ENCODE measurements around the gene MPPED2.

MPPED2 gene

DNA sequence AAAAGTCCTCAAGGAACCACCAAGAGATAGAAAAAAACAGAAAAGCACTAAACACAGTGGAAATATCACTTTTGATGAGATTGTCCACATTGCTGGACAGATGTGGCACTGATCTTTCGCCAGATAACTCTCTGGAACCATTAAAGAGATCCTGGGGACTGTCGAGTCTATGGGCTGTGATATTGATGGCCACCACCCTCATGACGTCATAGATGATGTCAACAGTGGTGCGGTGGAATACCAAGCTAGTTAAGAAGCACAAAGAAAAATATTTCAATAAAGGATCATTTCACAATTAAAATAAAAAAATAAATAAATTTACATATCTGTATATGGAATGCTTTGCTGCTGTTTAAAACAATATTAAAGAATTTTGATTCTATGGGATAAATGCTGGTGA lies 217.8 kb downstream of the MPPED2 start:
- Histone ChIP-seq H3K9me3 (no peaks in the 10 kb centered on the region), H3K36me3 (no peaks in the 10 kb centered on the region), H3K4me3 (ENCODE audit: low read depth, low read length) (no peak overlapping the region), H3K4me1 (no peaks in the 10 kb centered on the region), H3K27me3 (no peaks in the 10 kb centered on the region)
- TF ChIP-seq, protein P1, sequence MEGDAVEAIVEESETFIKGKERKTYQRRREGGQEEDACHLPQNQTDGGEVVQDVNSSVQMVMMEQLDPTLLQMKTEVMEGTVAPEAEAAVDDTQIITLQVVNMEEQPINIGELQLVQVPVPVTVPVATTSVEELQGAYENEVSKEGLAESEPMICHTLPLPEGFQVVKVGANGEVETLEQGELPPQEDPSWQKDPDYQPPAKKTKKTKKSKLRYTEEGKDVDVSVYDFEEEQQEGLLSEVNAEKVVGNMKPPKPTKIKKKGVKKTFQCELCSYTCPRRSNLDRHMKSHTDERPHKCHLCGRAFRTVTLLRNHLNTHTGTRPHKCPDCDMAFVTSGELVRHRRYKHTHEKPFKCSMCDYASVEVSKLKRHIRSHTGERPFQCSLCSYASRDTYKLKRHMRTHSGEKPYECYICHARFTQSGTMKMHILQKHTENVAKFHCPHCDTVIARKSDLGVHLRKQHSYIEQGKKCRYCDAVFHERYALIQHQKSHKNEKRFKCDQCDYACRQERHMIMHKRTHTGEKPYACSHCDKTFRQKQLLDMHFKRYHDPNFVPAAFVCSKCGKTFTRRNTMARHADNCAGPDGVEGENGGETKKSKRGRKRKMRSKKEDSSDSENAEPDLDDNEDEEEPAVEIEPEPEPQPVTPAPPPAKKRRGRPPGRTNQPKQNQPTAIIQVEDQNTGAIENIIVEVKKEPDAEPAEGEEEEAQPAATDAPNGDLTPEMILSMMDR (IDR thresholded peaks at IDR 0.05; ENCODE audit: low read depth, low read length): no peak
- no peak for DNase-seq

DNA sequence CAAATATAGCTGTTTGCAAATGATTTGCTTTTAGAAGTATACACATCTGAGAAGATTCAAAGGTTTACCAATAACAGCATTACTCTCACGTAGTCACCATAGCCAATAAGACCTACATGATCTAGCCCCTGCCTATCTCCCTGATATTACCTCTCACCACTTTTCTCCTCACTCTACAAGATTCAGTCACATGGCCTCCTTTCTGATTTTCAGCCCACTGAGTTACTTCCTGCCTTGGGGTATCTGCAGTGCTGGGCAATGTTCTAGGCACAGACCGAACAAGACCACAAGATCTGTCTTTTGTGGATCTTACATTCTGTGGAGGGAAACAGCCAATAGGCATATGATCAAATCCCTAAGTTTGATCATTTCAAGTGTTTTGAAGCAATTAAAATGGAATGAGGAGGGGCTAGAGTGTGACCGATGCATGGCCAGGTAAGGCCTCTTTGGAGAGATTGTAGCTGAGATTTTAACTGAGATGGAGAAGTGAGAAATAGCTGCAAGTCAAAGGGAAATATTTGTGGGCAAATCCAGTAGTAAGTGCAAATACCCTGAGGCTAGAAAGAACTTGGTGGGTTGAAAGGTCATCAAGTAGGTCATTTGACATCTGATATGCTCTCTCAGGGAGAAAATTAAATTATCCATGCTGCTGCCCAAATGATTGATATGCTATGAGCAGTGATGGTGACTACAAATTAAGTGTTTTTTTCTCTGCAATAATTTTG lies 220.2 kb downstream of the MPPED2 start:
- DNase-seq: no peak
- no peaks in the 10 kb centered on the region for H3K27me3 ChIP-seq
- H3K4me3 ChIP-seq (ENCODE audit: low read depth, low read length): no peak overlapping the region
- H3K36me3 ChIP-seq: no peaks in the 10 kb centered on the region
- no peaks in the 10 kb centered on the region for H3K9me3 ChIP-seq
- no peaks in the 10 kb centered on the region for H3K4me1 ChIP-seq
- TF ChIP-seq, protein P1 (IDR thresholded peaks at IDR 0.05; ENCODE audit: low read depth, low read length): no peak

DNA sequence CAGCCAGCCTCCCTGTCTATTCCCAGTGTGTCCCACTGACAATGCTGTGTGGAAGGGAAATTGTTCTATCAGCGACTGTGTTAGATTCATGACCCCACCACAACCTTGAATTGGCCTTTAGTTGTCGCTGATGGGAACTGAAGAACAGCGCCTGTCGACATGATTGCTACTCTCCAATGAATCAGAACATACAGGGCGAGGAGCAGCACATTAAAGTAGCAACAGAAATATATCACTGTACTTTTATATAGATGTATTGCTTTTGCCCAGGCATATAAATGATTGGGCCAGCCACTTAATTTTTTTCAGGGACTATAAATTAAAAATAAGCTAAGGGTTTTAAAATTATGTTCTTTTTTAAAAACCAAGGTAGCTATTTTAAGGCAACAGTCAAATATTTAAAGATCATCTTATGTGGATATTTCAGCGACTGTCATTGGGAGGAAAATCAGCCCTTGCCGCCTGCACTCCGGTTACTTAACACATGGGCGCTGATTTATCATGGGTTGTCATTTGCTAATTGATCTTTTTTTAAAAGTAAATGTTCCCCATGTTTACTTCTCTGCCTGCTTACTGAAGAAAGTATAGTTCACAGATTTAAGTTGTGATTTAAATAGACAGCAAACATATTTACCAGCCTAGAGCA lies 221.2 kb downstream of the MPPED2 start:
- no peaks in the 10 kb centered on the region for H3K27me3 ChIP-seq
- no peaks in the 10 kb centered on the region for H3K36me3 ChIP-seq
- no peaks in the 10 kb centered on the region for H3K4me1 ChIP-seq
- no peaks in the 10 kb centered on the region for H3K9me3 ChIP-seq
- DNase-seq: no peak
- H3K4me3 ChIP-seq (ENCODE audit: low read depth, low read length): no peak overlapping the region
- TF ChIP-seq, protein P1 (IDR thresholded peaks at IDR 0.05; ENCODE audit: low read depth, low read length): no peak

DNA sequence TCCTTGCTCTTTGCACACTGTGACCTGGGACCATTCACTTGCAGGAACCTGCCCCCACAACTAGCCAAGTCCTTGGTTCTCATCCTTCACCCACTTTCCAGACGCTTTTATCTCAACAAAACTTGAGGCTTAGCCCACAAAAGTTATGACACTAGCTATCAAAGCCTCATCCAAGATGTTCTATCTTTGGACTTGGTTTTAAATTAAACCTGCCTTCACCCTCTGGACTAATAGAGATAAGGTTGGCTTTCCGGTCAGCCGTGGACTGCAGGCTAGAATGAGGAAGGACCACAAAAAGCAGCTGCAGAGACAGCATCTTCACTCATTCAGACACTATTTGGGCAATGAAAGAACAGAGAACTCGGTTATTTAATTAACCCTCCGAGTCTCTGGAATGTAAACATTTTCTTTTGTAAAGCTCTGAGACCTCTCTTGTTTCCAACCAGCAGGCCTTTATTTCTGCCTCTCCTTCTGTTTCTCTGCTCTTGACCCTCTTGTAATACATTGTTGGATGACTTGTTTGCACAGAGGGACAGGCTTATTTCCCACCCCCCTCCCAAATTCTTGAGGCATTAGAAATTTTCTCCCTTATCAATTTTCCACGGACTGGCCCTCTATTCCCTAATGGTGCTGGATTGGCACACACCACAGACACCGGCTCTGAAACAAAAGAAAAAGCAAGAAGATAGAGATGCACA lies 221.9 kb downstream of the MPPED2 start:
- DNase-seq: no peak
- TF ChIP-seq, protein P1 (IDR thresholded peaks at IDR 0.05; ENCODE audit: low read depth, low read length): no peak
- no peaks in the 10 kb centered on the region for H3K27me3 ChIP-seq
- H3K36me3 ChIP-seq: no peaks in the 10 kb centered on the region
- no peak overlapping the region for H3K4me3 ChIP-seq (ENCODE audit: low read depth, low read length)
- no peaks in the 10 kb centered on the region for H3K9me3 ChIP-seq
- no peaks in the 10 kb centered on the region for H3K4me1 ChIP-seq

DNA sequence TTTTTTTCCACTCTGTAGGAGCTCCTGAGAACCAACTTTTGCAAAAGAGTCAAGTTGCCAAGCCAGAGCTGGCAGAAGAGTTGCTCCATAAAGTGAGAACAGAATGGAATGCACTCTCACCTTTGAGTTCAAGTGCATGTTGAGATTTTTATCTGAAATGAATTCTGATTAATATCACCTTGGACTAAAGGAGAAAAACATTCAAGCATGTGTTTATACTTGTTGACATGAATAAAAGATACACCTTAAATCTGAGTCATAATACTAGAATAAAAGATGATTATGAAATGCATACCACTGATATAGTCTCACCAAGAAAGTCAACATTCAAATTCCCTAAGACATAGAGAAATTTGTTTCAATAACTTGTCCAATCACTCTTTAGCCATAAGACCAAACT lies 225.4 kb downstream of the MPPED2 start:
- Histone ChIP-seq H3K36me3 (no peaks in the 10 kb centered on the region), H3K27me3 (no peaks in the 10 kb centered on the region), H3K4me1 (no peaks in the 10 kb centered on the region), H3K9me3 (no peaks in the 10 kb centered on the region), H3K4me3 (ENCODE audit: low read depth, low read length) (no peak overlapping the region)
- TF ChIP-seq, protein P1 (IDR thresholded peaks at IDR 0.05; ENCODE audit: low read depth, low read length): no peak
- no peak for DNase-seq

Data from BE2C (cell line).